ENCODE results near the gene TSPAN18. TPM values are rescaled to one million over a fixed set of nuclear protein-coding genes. Genes with fewer than 3 reads are reported as not detected.

The TSPAN18 gene
- total and polyA plus RNA-seq, 2 of the 8 experiments (the other 6 are each of a cell fraction or from before 2014, with no cell fraction given): 5.2 to 10.2 TPM

GRCh38 chr11:44940404-44940803 is 213.6 kb downstream of the TSPAN18 start (continued):
- TF ChIP-seq MAX (IDR thresholded peaks at IDR 0.05) (no peak), TAF7 (optimal IDR thresholded peaks at IDR 0.05; ENCODE audit: borderline replicate concordance, low read depth, low read length) (no peak), SIN3A (conservative IDR thresholded peaks at IDR 0.05 in 1 of 2, IDR thresholded peaks at IDR 0.05 in 1 of 2; ENCODE audit: low read depth in 1 of 2, low read length in 2 of 2) (no peak), KDM5A (IDR thresholded peaks at IDR 0.05; ENCODE audit: low read length) (no peak), CEBPB (IDR thresholded peaks at IDR 0.05; ENCODE audit: low read depth, low read length) (no peak)
